ENCODE results near the gene FAM118B. TPM values are rescaled to one million over a fixed set of nuclear protein-coding genes. Genes with fewer than 3 reads are reported as not detected.
"Not testable (repeated sequence)": the region's sequence is repeated elsewhere in the genome, so short reads cannot be mapped to it uniquely, and the experiment has no call there.

FAM118B gene
- total RNA-seq, 2 experiments from 2014 or later, result 5.6 to 6.3 TPM

DNA sequence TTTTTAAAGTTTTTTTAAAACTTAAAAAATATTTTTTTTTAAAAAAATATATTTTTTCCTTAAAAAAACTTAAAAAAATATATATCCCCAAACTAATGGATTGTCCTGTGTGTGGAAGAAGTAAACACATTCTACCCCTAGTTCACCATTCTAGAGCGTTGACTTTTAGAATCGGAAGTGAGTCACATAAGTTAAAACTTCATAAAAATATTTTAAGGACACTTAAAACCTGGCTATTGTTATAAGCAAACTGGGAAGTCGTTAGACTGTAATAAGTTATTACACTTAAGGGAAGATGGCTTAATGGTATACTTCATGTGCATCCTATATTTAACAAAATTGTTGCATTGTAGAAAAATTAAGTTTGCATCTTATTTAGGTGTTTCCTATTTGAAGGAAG lies 21.1 kb downstream of the FAM118B start:
- CTCF ChIA-PET, result no interaction called here
- intact Hi-C loops (cut with micrococcal nuclease), result no loop called here
- H3K9me3 Mint-ChIP-seq, result no peaks in the 10 kb centered on the region

GRCh38 chr11:126233391-126233790 lies 21.8 kb downstream of the FAM118B start:
- CTCF ChIA-PET, result no interaction called here
- no peaks in the 10 kb centered on the region for H3K27me3 Mint-ChIP-seq (ENCODE audit: low read depth)
- no peaks in the 10 kb centered on the region for H3K4me1 Mint-ChIP-seq (ENCODE audit: low read depth)
- H3K27ac Mint-ChIP-seq, result no peak overlapping the region
- no peaks in the 10 kb centered on the region for H3K9me3 Mint-ChIP-seq
- H3K4me3 Mint-ChIP-seq, result no peak overlapping the region
- no peak for DNase-seq
- intact Hi-C loops (cut with micrococcal nuclease), result no loop called here
- peaks cover 4% of the 10 kb centered on the region for H3K36me3 Mint-ChIP-seq (ENCODE audit: low read depth)

More for the DNA sequence above, 21.1 kb downstream of the FAM118B start:
- DNase-seq, result no peak
- no peak overlapping the region for H3K4me3 Mint-ChIP-seq
- H3K36me3 Mint-ChIP-seq (ENCODE audit: low read depth), result peaks cover 4% of the 10 kb centered on the region
- H3K4me1 Mint-ChIP-seq (ENCODE audit: low read depth), result no peaks in the 10 kb centered on the region
- H3K27ac Mint-ChIP-seq, result no peak overlapping the region
- no peaks in the 10 kb centered on the region for H3K27me3 Mint-ChIP-seq (ENCODE audit: low read depth)

DNA sequence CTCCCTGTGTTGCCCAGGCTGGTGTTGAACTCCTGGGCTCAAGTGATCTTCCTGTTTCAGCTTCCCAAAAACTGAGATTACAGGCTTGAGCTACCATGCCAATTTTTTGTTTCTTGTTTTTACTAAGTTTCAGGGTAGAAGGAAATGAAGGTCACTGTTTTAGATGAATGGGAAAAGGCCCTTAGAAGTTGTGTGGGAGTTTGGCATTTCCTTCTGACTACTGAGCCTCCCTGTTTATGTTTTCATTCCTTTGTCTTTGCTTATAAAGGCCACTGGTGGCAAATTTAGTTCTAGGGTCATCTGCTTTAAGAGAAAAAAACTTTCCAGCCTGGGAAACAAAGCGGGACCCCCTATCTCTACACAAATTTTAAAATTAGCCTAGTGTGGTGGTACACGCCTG lies 35.1 kb downstream of the FAM118B start:
- peaks cover 11% of the 10 kb centered on the region for H3K36me3 Mint-ChIP-seq (ENCODE audit: low read depth)
- H3K4me3 Mint-ChIP-seq, result no peak overlapping the region
- H3K27ac Mint-ChIP-seq, result no peak overlapping the region
- H3K9me3 Mint-ChIP-seq, result no peaks in the 10 kb centered on the region
- intact Hi-C loops (cut with micrococcal nuclease), result no loop called here
- DNase-seq, result no peak
- H3K4me1 Mint-ChIP-seq (ENCODE audit: low read depth), result no peaks in the 10 kb centered on the region
- H3K27me3 Mint-ChIP-seq (ENCODE audit: low read depth), result no peaks in the 10 kb centered on the region
- CTCF ChIA-PET, result no interaction called here

- no peak overlapping the region for H3K27ac Mint-ChIP-seq
- no peak overlapping the region for H3K4me3 Mint-ChIP-seq
- no peaks in the 10 kb centered on the region for H3K27me3 Mint-ChIP-seq (ENCODE audit: low read depth)
- intact Hi-C loops (cut with micrococcal nuclease), result no loop called here
- no peak for DNase-seq
- peaks cover 7% of the 10 kb centered on the region for H3K36me3 Mint-ChIP-seq (ENCODE audit: low read depth)
- no peaks in the 10 kb centered on the region for H3K4me1 Mint-ChIP-seq (ENCODE audit: low read depth)
- no peaks in the 10 kb centered on the region for H3K9me3 Mint-ChIP-seq
- CTCF ChIA-PET, result no interaction called here
These were observed 41.7 kb downstream of the FAM118B start for GRCh38 chr11:126253265-126253664.

- Mint-ChIP-seq H3K36me3 (ENCODE audit: low read depth) (peaks cover 4% of the 10 kb centered on the region), H3K27ac (no peak overlapping the region), H3K4me3 (no peak overlapping the region), H3K27me3 (ENCODE audit: low read depth) (no peaks in the 10 kb centered on the region), H3K4me1 (ENCODE audit: low read depth) (no peaks in the 10 kb centered on the region), H3K9me3 (no peaks in the 10 kb centered on the region)
- intact Hi-C loops (cut with micrococcal nuclease), result no loop called here
- no peak for DNase-seq
- CTCF ChIA-PET, result interaction anchor here (0.7 to 1.1 kb wide), 2 partner anchors 61 to 64 kb away, joined by 3 to 4 read pairs; no protein-coding TSS in a partner anchor
These were observed 43.2 kb downstream of the FAM118B start for GRCh38 chr11:126254819-126255218.

DNA sequence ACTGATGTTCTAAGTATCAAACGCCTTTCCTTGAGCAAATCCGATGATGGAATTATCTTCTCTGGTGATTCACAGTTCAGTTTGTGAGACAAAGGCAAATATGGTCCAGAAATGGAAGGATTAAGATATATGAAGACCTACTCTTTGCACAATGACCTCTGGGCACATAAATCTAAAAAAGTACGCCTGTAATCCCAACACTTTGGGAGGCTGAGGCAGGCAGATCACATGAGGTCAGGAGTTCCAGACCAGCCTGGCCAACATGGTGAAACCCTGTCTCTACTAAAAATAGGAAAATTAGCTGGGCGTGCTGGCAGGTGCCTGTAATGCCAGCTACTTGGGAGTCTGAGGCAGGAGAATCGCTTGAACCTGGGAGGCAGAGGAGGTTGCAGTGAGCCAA lies 43.9 kb downstream of the FAM118B start:
- H3K36me3 Mint-ChIP-seq (ENCODE audit: low read depth); CTCF ChIA-PET: not testable (repeated sequence)

DNA sequence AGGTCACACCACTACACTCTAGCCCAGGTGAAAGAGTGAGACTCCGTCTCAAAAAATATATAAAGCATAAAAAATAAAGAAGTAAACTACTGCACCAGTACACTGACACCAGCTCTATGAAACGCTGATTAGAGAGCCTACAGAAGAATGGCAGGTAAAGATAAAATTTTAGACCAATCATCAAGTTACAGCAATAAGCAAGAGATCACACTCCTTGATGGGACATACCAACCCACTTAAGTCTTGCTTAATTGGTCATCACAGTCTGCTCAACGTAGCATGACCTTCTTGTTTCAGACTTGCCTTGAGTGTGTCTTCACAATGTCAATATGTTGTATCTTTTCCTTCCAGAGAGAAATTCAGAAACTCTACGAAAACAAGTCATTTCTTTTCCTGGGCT lies 44.6 kb downstream of the FAM118B start:
- H3K4me1 Mint-ChIP-seq (ENCODE audit: low read depth), result no peaks in the 10 kb centered on the region
- intact Hi-C loops (cut with micrococcal nuclease), result no loop called here
- peaks cover 8% of the 10 kb centered on the region for H3K36me3 Mint-ChIP-seq (ENCODE audit: low read depth)
- no peaks in the 10 kb centered on the region for H3K27me3 Mint-ChIP-seq (ENCODE audit: low read depth)
- no peak for DNase-seq
- H3K9me3 Mint-ChIP-seq, result no peaks in the 10 kb centered on the region
- H3K27ac Mint-ChIP-seq, result no peak overlapping the region
- CTCF ChIA-PET, result no interaction called here
- H3K4me3 Mint-ChIP-seq, result no peak overlapping the region

More for the DNA sequence above, 43.9 kb downstream of the FAM118B start:
- H3K4me1 Mint-ChIP-seq (ENCODE audit: low read depth); DNase-seq; H3K4me3 Mint-ChIP-seq; intact Hi-C loops (cut with micrococcal nuclease); H3K9me3 Mint-ChIP-seq; H3K27ac Mint-ChIP-seq; H3K27me3 Mint-ChIP-seq (ENCODE audit: low read depth): not testable (repeated sequence)

DNA sequence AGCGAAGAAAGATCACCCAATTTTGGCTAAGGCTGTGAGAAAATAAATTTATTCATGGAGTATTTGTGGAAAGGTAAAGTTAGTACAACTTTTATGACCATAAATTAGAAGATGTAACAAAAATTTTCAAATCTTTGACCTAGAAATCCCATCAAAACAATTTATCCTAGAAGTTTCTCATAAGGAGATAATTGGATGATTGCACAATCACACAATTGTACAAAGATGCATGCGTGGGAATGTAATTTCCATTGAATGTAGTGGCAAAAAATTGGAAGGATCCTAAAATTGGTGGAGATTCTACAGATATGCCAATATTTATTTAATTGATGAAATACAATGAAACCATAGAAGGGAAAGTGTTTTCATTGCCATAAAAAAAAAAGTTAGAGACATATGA lies 45.6 kb downstream of the FAM118B start:
- peaks cover 10% of the 10 kb centered on the region for H3K36me3 Mint-ChIP-seq (ENCODE audit: low read depth)
- H3K9me3 Mint-ChIP-seq, result no peaks in the 10 kb centered on the region
- CTCF ChIA-PET, result no interaction called here
- no peak for DNase-seq
- intact Hi-C loops (cut with micrococcal nuclease), result no loop called here
- no peak overlapping the region for H3K4me3 Mint-ChIP-seq
- H3K4me1 Mint-ChIP-seq (ENCODE audit: low read depth), result no peaks in the 10 kb centered on the region
- no peak overlapping the region for H3K27ac Mint-ChIP-seq
- no peaks in the 10 kb centered on the region for H3K27me3 Mint-ChIP-seq (ENCODE audit: low read depth)

DNA sequence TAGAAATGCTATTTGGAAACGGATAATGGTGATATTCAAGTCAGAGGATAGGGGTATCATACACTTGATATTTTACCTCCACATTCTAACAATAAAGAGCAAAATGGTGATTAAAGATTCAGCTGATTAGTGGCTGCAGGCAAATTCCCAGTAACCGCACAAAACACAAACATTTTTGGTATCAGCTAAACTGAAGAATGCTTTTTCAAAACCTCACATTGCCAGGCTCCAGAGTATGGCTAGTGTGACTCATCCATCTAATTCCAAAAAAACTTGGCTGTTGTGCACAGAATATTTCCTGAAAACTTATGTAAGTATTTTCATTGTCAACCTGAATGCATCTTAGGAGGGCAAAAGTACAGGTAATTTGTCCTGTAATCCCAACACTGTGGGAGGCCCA lies 46.2 kb downstream of the FAM118B start:
- Mint-ChIP-seq H3K36me3 (ENCODE audit: low read depth) (peaks cover 10% of the 10 kb centered on the region), H3K27ac (no peak overlapping the region), H3K4me3 (no peak overlapping the region), H3K27me3 (ENCODE audit: low read depth) (no peaks in the 10 kb centered on the region), H3K4me1 (ENCODE audit: low read depth) (no peaks in the 10 kb centered on the region), H3K9me3 (no peaks in the 10 kb centered on the region)
- CTCF ChIA-PET, result no interaction called here
- intact Hi-C loops (cut with micrococcal nuclease), result no loop called here
- no peak for DNase-seq

DNA sequence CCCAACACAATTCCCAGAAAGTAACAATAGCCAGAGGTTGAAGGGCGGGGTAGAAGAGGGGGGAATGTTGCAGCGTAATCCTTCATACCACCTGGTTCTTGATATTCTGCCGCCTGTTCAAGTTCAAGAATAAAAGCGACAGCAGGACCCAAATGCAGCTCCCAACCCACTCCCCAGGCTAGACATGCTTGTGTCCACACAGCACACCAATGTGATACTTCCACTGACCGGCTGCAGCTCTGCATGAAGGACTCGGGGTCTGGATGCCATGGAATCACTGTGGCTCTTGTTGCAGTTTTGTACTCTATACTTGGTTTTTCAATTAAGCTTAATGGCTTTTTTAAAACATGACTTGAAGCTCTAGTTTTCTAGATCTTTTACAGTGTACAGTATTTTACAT lies 50.6 kb downstream of the FAM118B start:
- no peaks in the 10 kb centered on the region for H3K27me3 Mint-ChIP-seq (ENCODE audit: low read depth)
- peaks cover 8% of the 10 kb centered on the region for H3K4me1 Mint-ChIP-seq (ENCODE audit: low read depth)
- CTCF ChIA-PET, result no interaction called here
- no peaks in the 10 kb centered on the region for H3K9me3 Mint-ChIP-seq
- H3K36me3 Mint-ChIP-seq (ENCODE audit: low read depth), result peaks cover 43% of the 10 kb centered on the region
- H3K27ac Mint-ChIP-seq, result no peak overlapping the region
- intact Hi-C loops (cut with micrococcal nuclease), result no loop called here
- no peak for DNase-seq
- no peak overlapping the region for H3K4me3 Mint-ChIP-seq

- Mint-ChIP-seq H3K4me3 (no peak overlapping the region), H3K9me3 (no peaks in the 10 kb centered on the region), H3K36me3 (ENCODE audit: low read depth) (peaks cover 48% of the 10 kb centered on the region), H3K27ac (no peak overlapping the region), H3K4me1 (ENCODE audit: low read depth) (peaks cover 16% of the 10 kb centered on the region), H3K27me3 (ENCODE audit: low read depth) (no peaks in the 10 kb centered on the region)
- DNase-seq, result no peak
- intact Hi-C loops (cut with micrococcal nuclease), result no loop called here
- CTCF ChIA-PET, result no interaction called here
These were observed 51.9 kb downstream of the FAM118B start for GRCh38 chr11:126263489-126263888.

- intact Hi-C loops (cut with micrococcal nuclease), result loop anchor here (5.0 kb wide), 1 partner anchor 639 kb away; the partner anchor contains the start of gene CHEK1
- H3K27me3 Mint-ChIP-seq (ENCODE audit: low read depth), result no peaks in the 10 kb centered on the region
- CTCF ChIA-PET, result no interaction called here
These were observed 54.2 kb downstream of the FAM118B start for GRCh38 chr11:126265811-126266210.

DNA sequence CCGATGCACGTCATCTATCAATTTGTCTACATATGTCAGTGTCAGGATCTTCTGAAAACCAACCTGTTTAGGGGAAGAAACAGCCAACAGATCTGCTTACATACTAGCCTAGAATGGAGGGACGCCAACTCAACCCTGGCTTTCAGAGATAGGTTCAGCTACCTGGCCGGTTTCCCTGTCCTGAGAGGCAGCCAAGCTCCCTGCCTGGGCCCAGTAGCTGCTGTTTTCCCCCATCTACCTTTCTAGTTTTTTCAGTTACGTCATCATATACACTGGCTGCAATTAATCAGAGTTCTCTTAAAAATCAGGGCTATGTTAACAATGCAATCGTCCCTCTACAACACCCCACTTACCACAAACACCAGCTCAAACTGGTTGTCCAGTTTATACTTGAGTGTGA lies 56.1 kb downstream of the FAM118B start:
- Mint-ChIP-seq H3K27ac (peak overlapping the region; percentile 95), H3K36me3 (ENCODE audit: low read depth) (peaks cover 54% of the 10 kb centered on the region), H3K4me3 (peak overlapping the region; percentile 93), H3K9me3 (no peaks in the 10 kb centered on the region), H3K27me3 (ENCODE audit: low read depth) (no peaks in the 10 kb centered on the region), H3K4me1 (ENCODE audit: low read depth) (peaks cover 33% of the 10 kb centered on the region)
- intact Hi-C loops (cut with micrococcal nuclease), result loop anchor here (1.0 to 5.0 kb wide), 2 partner anchors 379 to 640 kb away; partner anchors contain the start of gene CHEK1
- CTCF ChIA-PET, result no interaction called here
- DNase-seq, result no peak

More at GRCh38 chr11:126265811-126266210, 54.2 kb downstream of the FAM118B start:
- Mint-ChIP-seq H3K4me1 (ENCODE audit: low read depth) (peaks cover 28% of the 10 kb centered on the region), H3K9me3 (no peaks in the 10 kb centered on the region), H3K4me3 (no peak overlapping the region), H3K36me3 (ENCODE audit: low read depth) (peaks cover 49% of the 10 kb centered on the region), H3K27ac (peak overlapping the region; percentile 28)
- DNase-seq, result no peak

DNA sequence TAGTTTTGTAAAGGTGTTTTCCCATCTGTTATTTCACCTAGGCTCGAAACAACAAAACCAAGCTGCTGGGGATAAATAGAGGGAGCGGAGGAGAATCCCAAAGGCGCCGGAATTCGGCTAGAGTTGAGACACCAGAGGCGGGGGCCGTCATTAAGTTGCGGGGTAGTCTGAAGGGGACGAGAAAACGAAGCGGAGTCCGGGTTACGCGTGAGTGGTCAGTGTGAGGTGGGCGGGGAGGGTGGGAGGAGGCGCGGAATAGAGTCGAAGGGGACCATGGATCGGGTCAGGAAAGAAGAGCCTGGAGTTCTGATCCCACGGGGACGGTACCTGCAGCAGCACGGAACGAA lies 56.8 kb downstream of the FAM118B start:
- Mint-ChIP-seq H3K27me3 (ENCODE audit: low read depth) (no peaks in the 10 kb centered on the region), H3K9me3 (no peaks in the 10 kb centered on the region), H3K4me3 (peak overlapping the region; percentile 93), H3K36me3 (ENCODE audit: low read depth) (peaks cover 54% of the 10 kb centered on the region), H3K27ac (peak overlapping the region; percentile 95), H3K4me1 (ENCODE audit: low read depth) (peaks cover 33% of the 10 kb centered on the region)
- CTCF ChIA-PET, result no interaction called here
- intact Hi-C loops (cut with micrococcal nuclease), result loop anchor here (1.0 to 5.0 kb wide), 2 partner anchors 380 to 641 kb away; partner anchors contain the start of gene CHEK1
- no peak for DNase-seq
